ENCODE data around the gene NSL1.

The NSL1 gene

DNA sequence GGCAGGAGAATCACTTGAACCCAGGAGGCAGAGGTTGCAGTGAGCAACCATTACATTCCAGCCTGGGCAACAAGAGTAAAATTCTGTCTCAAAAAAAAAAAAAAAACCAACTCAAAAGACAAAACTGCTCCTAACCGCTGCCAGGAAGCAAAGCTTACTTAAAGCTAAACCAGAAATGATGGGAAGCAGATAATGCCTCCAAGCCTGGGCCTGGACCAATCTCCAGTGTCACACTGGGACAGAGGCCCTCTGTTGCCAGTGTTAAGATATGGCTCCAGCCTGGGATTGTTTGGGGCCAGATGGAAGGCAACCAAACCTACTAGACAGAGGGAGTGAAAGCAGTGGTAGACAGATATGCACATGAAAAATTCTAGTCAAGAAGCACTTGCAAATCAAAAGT lies 36.9 kb downstream of the NSL1 start:
- Histone ChIP-seq H3K79me2 (ENCODE audit: insufficient read depth, low read length) (peaks cover 28% of the 10 kb centered on the region), H3K9me3 (ENCODE audit: insufficient read depth, low read length, severe bottlenecking) (no peaks in the 10 kb centered on the region), H3K4me2 (ENCODE audit: insufficient read depth, low read length) (no peak overlapping the region), H3K4me3 (ENCODE audit: low read depth in 1 of 2, low read length in 2 of 2) (no peak overlapping the region), H3K27ac (ENCODE audit: low read length) (no peak overlapping the region), H3K27me3 (ENCODE audit: insufficient read depth, low read length, poor library complexity) (no peaks in the 10 kb centered on the region), H4K20me1 (ENCODE audit: insufficient read depth, low read length) (peaks cover 17% of the 10 kb centered on the region; the same call in 1 of the 2 replicates), H3K36me3 (ENCODE audit: insufficient read depth, low read length) (peaks cover 12% of the 10 kb centered on the region; the same call in 1 of the 2 replicates), H2AFZ (ENCODE audit: low read depth, low read length) (no peak overlapping the region), H3K9ac (ENCODE audit: low read depth, low read length) (no peak overlapping the region), H3K4me1 (ENCODE audit: insufficient read depth, low read length) (peaks cover 4% of the 10 kb centered on the region; the same call in 1 of the 2 replicates)
- ATAC-seq (ENCODE audit: insufficient read depth, low read depth) (no peak), DNase-seq (no peak)
- TF ChIP-seq CTCF (IDR thresholded peaks at IDR 0.05; ENCODE audit: borderline replicate concordance, extremely low read depth, low read length, poor library complexity, severe bottlenecking) (no peak), EZH2 (IDR thresholded peaks at IDR 0.05; ENCODE audit: borderline replicate concordance, low read depth, low read length, severe bottlenecking) (no peak)

DNA sequence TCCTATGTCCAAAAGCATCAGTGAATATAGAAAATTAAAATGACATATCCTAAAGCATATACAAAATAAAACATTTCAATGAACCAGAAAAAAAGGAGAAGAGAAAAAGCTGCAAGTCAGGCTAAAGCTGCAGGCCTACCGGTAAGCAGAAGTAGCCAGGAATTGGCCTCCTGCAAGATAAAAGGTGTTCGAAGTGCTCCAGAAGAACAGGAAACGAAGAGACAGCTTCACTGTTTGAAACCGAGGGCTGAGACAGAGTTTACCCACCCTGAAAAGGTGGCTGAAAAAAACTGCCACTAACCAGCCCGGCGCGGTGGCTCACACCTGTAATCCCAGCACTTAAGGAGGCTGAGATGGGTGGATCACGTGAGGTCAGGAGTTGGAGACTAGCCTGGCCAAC lies 37.4 kb downstream of the NSL1 start:
- no peak for TF ChIP-seq EZH2 (IDR thresholded peaks at IDR 0.05; ENCODE audit: borderline replicate concordance, low read depth, low read length, severe bottlenecking)
- TF ChIP-seq CTCF (IDR thresholded peaks at IDR 0.05; ENCODE audit: borderline replicate concordance, extremely low read depth, low read length, poor library complexity, severe bottlenecking) = no peak
- Histone ChIP-seq H3K4me3 (ENCODE audit: low read depth in 1 of 2, low read length in 2 of 2) (no peak overlapping the region), H3K4me1 (ENCODE audit: insufficient read depth, low read length) (peaks cover 4% of the 10 kb centered on the region; the same call in 1 of the 2 replicates), H3K27me3 (ENCODE audit: insufficient read depth, low read length, poor library complexity) (no peaks in the 10 kb centered on the region), H3K79me2 (ENCODE audit: insufficient read depth, low read length) (peaks cover 26% of the 10 kb centered on the region), H3K27ac (ENCODE audit: low read length) (no peak overlapping the region), H3K4me2 (ENCODE audit: insufficient read depth, low read length) (no peak overlapping the region), H3K9ac (ENCODE audit: low read depth, low read length) (no peak overlapping the region), H3K36me3 (ENCODE audit: insufficient read depth, low read length) (peaks cover 12% of the 10 kb centered on the region; the same call in 1 of the 2 replicates), H3K9me3 (ENCODE audit: insufficient read depth, low read length, severe bottlenecking) (no peaks in the 10 kb centered on the region), H4K20me1 (ENCODE audit: insufficient read depth, low read length) (peaks cover 12% of the 10 kb centered on the region; the same call in 1 of the 2 replicates), H2AFZ (ENCODE audit: low read depth, low read length) (no peak overlapping the region)
- ATAC-seq (ENCODE audit: insufficient read depth, low read depth) (peak; percentile 45), DNase-seq (no peak)

DNA sequence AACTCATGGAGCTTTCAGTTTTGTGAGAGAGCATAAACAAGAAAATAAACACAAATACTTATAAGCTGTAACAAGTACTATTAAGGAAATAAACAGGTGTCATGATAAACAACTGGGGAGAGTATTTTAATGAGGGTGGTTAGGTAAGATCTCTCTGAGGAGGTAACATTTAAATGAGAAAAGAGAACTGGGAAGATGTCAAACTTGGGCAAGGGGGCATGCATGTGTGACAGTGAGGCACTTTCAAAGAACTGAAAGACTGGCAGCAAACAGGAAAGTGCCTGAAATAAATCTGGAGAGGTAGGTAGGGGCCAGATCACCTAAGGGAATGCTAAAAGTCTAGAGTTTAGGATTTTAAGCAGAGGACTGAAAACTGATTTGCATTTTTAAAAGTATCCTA lies 37.8 kb downstream of the NSL1 start:
- Histone ChIP-seq H3K9ac (ENCODE audit: low read depth, low read length) (no peak overlapping the region), H3K4me2 (ENCODE audit: insufficient read depth, low read length) (no peak overlapping the region), H3K79me2 (ENCODE audit: insufficient read depth, low read length) (peaks cover 29% of the 10 kb centered on the region), H4K20me1 (ENCODE audit: insufficient read depth, low read length) (peaks cover 11% of the 10 kb centered on the region; the same call in 1 of the 2 replicates), H3K27ac (ENCODE audit: low read length) (no peak overlapping the region), H3K4me1 (ENCODE audit: insufficient read depth, low read length) (peaks cover 4% of the 10 kb centered on the region; the same call in 1 of the 2 replicates), H3K4me3 (ENCODE audit: low read depth in 1 of 2, low read length in 2 of 2) (no peak overlapping the region), H3K27me3 (ENCODE audit: insufficient read depth, low read length, poor library complexity) (no peaks in the 10 kb centered on the region), H2AFZ (ENCODE audit: low read depth, low read length) (no peak overlapping the region), H3K36me3 (ENCODE audit: insufficient read depth, low read length) (peaks cover 12% of the 10 kb centered on the region; the same call in 1 of the 2 replicates), H3K9me3 (ENCODE audit: insufficient read depth, low read length, severe bottlenecking) (no peaks in the 10 kb centered on the region)
- ATAC-seq (ENCODE audit: insufficient read depth, low read depth) (no peak), DNase-seq (no peak)
- TF ChIP-seq CTCF (IDR thresholded peaks at IDR 0.05; ENCODE audit: borderline replicate concordance, extremely low read depth, low read length, poor library complexity, severe bottlenecking) (no peak), EZH2 (IDR thresholded peaks at IDR 0.05; ENCODE audit: borderline replicate concordance, low read depth, low read length, severe bottlenecking) (no peak)
